ENCODE results near the gene LIME1. TPM values are rescaled to one million over a fixed set of nuclear protein-coding genes. Genes with fewer than 3 reads are reported as not detected.

The LIME1 gene
- total RNA-seq, 2 donors from 2014 or later: 4.9 to 14.0 TPM

DNA sequence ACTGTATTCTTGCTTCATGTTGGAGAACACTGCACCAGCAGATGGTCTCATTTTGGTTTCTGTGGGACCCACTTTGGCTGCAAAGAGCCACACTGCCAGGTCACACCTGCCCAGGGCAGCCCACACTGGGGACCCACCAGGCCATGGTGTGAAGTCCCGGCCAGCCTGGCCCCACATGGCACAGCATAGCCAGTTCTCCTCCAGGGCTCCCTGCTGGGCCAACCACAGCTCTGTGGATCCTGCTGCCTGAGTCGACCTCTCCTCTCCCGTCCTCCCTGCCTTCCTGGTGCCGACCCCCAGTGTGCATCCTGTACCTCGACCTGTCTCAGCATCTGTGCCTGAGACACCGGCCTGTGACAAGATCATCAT is 31.7 kb upstream of the LIME1 start:
- Histone ChIP-seq H3K27me3 (no peaks in the 10 kb centered on the region), H3K4me3 (no peak overlapping the region), H3K36me3 (replicated peaks in 1 of 2; ENCODE audit: insufficient read depth in 1 of 2, low read depth in 2 of 2) (peaks cover 0 to 3% of the 10 kb centered on the region in 2 donors), H3K4me1 (peaks cover 25% of the 10 kb centered on the region), H3K9me3 (no peaks in the 10 kb centered on the region), H3K27ac (no peak overlapping the region)
- 68 to 100% methylated on average over 2 to 4 of the region's 6 CpGs for WGBS, 2 donors
- intact Hi-C loops (cut with DNase I): loop anchor here (5.0 kb wide), 1 partner anchor 33 kb away; the partner anchor contains the start of genes LIME1 and SLC2A4RG
- TF ChIP-seq, protein P1, sequence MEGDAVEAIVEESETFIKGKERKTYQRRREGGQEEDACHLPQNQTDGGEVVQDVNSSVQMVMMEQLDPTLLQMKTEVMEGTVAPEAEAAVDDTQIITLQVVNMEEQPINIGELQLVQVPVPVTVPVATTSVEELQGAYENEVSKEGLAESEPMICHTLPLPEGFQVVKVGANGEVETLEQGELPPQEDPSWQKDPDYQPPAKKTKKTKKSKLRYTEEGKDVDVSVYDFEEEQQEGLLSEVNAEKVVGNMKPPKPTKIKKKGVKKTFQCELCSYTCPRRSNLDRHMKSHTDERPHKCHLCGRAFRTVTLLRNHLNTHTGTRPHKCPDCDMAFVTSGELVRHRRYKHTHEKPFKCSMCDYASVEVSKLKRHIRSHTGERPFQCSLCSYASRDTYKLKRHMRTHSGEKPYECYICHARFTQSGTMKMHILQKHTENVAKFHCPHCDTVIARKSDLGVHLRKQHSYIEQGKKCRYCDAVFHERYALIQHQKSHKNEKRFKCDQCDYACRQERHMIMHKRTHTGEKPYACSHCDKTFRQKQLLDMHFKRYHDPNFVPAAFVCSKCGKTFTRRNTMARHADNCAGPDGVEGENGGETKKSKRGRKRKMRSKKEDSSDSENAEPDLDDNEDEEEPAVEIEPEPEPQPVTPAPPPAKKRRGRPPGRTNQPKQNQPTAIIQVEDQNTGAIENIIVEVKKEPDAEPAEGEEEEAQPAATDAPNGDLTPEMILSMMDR (IDR thresholded peaks at IDR 0.05): no peak
- no peak for TF ChIP-seq POLR2A (IDR thresholded peaks at IDR 0.05)
- peak in 1 of 4 donors; percentile 2 for DNase-seq
- no peak for ATAC-seq

DNA sequence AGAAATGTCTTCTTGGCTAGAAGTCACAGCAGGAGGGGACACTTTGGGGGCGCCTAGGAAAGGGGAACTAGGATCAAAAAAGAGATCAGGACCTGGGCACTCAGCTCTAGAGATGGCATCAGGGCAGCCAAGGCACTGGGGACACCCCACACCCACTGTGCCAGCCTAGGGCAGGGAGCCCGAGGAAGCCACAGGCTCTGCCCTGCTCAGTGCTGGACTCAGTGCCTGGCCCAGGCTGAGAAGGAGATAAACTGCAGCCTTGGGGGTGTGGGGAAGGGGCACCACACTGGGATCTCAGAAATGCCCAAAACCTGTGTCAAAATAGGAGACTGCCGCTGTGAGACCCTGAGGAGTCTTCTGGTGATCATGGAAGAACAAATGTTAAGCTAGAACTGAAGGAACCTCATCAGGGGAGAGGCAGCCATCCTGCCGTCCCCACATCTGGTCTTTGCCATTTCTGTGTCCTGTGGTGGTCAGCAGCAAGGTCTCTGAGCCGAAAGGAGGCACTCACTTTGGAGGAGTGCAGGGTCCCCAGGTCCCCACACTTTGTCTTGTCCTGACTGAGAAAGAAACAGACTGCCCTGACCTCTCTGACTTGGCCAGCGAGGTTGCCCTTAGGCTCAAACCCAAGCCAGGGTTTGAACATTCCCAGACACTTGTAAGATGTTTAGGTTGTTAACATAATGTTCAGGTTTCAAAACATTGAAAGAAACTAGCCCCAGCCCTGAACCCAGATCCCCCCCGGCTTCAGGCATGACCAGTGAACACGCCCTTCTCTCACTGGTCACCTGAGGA is 31.0 kb upstream of the LIME1 start:
- TF ChIP-seq, protein P1 (IDR thresholded peaks at IDR 0.05): no peak
- TF ChIP-seq POLR2A (IDR thresholded peaks at IDR 0.05): no peak
- ATAC-seq (no peak), DNase-seq (no peak)
- WGBS, 2 donors: 80 to 89% methylated on average over 7 to 8 of the region's 8 CpGs
- H3K27me3 ChIP-seq: no peaks in the 10 kb centered on the region
- H3K36me3 ChIP-seq (replicated peaks in 1 of 2; ENCODE audit: insufficient read depth in 1 of 2, low read depth in 2 of 2): peaks cover 0 to 3% of the 10 kb centered on the region in 2 donors
- intact Hi-C loops (cut with DNase I): no loop called here
- H3K27ac ChIP-seq: no peak overlapping the region
- no peak overlapping the region for H3K4me3 ChIP-seq
- H3K4me1 ChIP-seq: peaks cover 24% of the 10 kb centered on the region
- H3K9me3 ChIP-seq: no peaks in the 10 kb centered on the region

DNA sequence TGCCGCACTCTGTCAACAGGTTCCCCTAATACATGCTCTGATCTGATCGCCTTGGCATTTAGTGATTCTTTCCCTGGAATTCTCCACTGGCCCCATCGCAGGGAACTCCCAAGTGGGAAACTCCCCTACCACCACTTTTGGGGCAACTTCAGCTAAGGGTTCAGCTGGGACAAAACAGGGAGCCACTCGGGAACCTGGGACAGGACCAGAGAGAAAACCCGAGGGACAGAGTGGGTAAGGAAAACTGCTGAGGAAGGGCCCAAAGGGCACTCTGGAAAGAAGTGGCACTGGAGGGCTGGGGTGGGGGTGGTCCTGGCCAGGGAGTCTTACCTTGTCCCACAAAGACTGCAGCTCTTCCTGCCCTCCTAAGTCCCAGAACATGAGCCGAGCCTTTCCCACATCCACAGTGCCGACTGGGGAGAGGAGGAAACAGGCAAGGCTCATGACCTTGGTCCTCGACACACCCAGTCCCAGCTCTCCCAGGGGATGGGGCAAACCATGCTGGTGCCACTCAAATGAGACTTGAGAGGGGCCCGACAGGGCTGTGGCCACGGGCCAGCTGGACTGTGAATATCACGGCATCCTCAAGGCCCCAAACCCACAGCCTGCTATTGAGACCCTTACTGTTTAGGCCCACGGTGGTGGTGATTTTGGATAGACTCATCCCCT is 30.3 kb upstream of the LIME1 start:
- DNase-seq (no peak), ATAC-seq (no peak)
- Histone ChIP-seq H3K27me3 (no peaks in the 10 kb centered on the region), H3K4me1 (peaks cover 24% of the 10 kb centered on the region), H3K9me3 (no peaks in the 10 kb centered on the region), H3K36me3 (replicated peaks in 1 of 2; ENCODE audit: insufficient read depth in 1 of 2, low read depth in 2 of 2) (peaks cover 0 to 4% of the 10 kb centered on the region in 2 donors), H3K4me3 (no peak overlapping the region), H3K27ac (no peak overlapping the region)
- intact Hi-C loops (cut with DNase I): no loop called here
- TF ChIP-seq, protein P1 (IDR thresholded peaks at IDR 0.05): no peak
- TF ChIP-seq POLR2A (IDR thresholded peaks at IDR 0.05): no peak
- WGBS, 2 donors: 58 to 61% methylated on average over 9 to 12 of the region's 12 CpGs

DNA sequence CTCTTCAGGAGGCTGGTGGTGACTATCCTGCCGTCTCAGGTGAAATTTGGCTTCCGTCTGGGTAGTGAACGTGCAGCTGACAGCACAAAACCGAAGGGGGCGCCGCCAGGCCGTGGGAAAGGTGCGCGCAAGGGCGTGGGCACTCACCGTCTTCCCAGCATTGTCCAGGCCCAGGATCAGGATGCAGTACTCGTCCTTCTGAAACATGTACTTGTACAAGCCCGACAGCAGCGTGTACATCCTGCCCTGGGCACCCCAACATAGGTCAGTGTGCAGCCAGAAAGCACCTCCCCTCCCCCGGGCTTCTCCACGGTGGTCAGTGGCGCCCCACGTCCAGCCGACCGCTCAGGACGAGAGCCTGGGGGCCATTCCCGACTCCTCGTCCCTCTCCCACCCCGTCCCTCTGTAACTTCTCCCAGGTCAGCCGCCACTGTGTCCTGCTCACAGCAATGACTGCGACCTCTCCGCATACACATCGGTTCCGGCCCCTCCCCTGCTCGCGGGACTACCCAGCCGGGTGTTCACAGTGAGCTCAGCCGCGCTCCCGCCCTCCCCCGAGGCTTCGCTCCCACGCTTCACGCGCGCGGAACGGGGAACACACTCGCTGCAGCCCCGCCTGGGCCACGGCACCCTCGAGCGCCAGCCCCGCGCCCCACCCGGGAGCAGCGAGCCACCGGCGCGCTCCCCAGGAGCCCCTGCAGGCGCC is 29.5 kb upstream of the LIME1 start:
- peak; percentile 33 to 42 (median 41) for DNase-seq
- H3K4me3 ChIP-seq: peak overlapping the region; percentile 67 to 88
- TF ChIP-seq POLR2A (IDR thresholded peaks at IDR 0.05): no peak
- TF ChIP-seq, protein P1 (IDR thresholded peaks at IDR 0.05): peak in 2 of 7 experiments; percentile 8 to 26
- intact Hi-C loops (cut with DNase I): no loop called here
- H3K4me1 ChIP-seq: peaks cover 24% of the 10 kb centered on the region
- no peaks in the 10 kb centered on the region for H3K9me3 ChIP-seq
- peak; percentile 31 for ATAC-seq
- H3K36me3 ChIP-seq (replicated peaks in 1 of 2; ENCODE audit: insufficient read depth in 1 of 2, low read depth in 2 of 2): peaks cover 0 to 6% of the 10 kb centered on the region in 2 donors
- no peaks in the 10 kb centered on the region for H3K27me3 ChIP-seq
- WGBS, 2 donors: 2 to 4% methylated on average over 9 to 56 of the region's 56 CpGs
- peak overlapping the region; percentile 69 to 83 (median 78) for H3K27ac ChIP-seq
